ENCODE measurements around the gene OR2T11. TPM values are rescaled to one million over a fixed set of nuclear protein-coding genes. Genes with fewer than 3 reads are reported as not detected.
A peak's percentile ranks its signal among the peaks of the same experiment; 100 is the strongest.
"Not testable (repeated sequence)": the region's sequence is repeated elsewhere in the genome, so short reads cannot be mapped to it uniquely, and the experiment has no call there.

Gene OR2T11
- total RNA-seq, 1 donor from 2014 or later, result not detected

GRCh38 chr1:248618878-248619277 lies 16.0 kb downstream of the OR2T11 start:
- peak; percentile 52 for DNase-seq (ENCODE audit: low spot score)

- no peak for DNase-seq (ENCODE audit: low spot score)
Observed at GRCh38 chr1:248618119-248618518, 16.8 kb downstream of the OR2T11 start.

- DNase-seq (ENCODE audit: low spot score), result no peak
Observed at GRCh38 chr1:248613742-248614141, 21.1 kb downstream of the OR2T11 start.

- DNase-seq (ENCODE audit: low spot score), result no peak
Observed at GRCh38 chr1:248611883-248612414, 22.9 kb downstream of the OR2T11 start.

- no peak for DNase-seq (ENCODE audit: low spot score)
Observed at GRCh38 chr1:248610301-248610700, 24.6 kb downstream of the OR2T11 start.

GRCh38 chr1:248599396-248599795 lies 35.5 kb downstream of the OR2T11 start:
- DNase-seq (ENCODE audit: low spot score), result no peak

GRCh38 chr1:248597589-248597988 lies 37.3 kb downstream of the OR2T11 start, which contains the start of gene OR2T10:
Gene OR2T10 (minus strand): TSS chr1:248597700. CDS start chr1:248593768, 3,932 bp downstream.
- DNase-seq (ENCODE audit: low spot score), result no peak

- DNase-seq (ENCODE audit: low spot score), result no peak
Observed at GRCh38 chr1:248596615-248597014, 38.3 kb downstream of the OR2T11 start.

GRCh38 chr1:248593226-248593625 lies 41.7 kb downstream of the OR2T11 start:
- DNase-seq (ENCODE audit: low spot score), result no peak

GRCh38 chr1:248592655-248593054 lies 42.2 kb downstream of the OR2T11 start:
- DNase-seq (ENCODE audit: low spot score), result no peak

GRCh38 chr1:248590055-248590454 lies 44.8 kb downstream of the OR2T11 start:
- no peak for DNase-seq (ENCODE audit: low spot score)

GRCh38 chr1:248589334-248589733 lies 45.6 kb downstream of the OR2T11 start:
- DNase-seq (ENCODE audit: low spot score), result no peak

- DNase-seq (ENCODE audit: low spot score), result no peak
Observed at GRCh38 chr1:248585266-248585665, 49.6 kb downstream of the OR2T11 start.

GRCh38 chr1:248576260-248576980 lies 58.5 kb downstream of the OR2T11 start:
- DNase-seq (ENCODE audit: low spot score), result no peak

GRCh38 chr1:248574657-248575056 lies 60.2 kb downstream of the OR2T11 start, which contains the start of gene OR2T34:
Gene OR2T34 (minus strand): TSS chr1:248574757. CDS start chr1:248574757, 0 bp downstream.
- not testable (repeated sequence) for DNase-seq (ENCODE audit: low spot score)

- DNase-seq (ENCODE audit: low spot score), result not testable (repeated sequence)
Observed at GRCh38 chr1:248573856-248574255, 61.0 kb downstream of the OR2T11 start.

Other genes with a start within 250 kb of the OR2T11 start
- not detected for gene OR2T1, start 232.0 kb downstream of the OR2T11 start, total RNA-seq
- not detected for gene OR2T2, start 189.5 kb downstream of the OR2T11 start, total RNA-seq
- gene OR2T3, start 161.7 kb downstream of the OR2T11 start, total RNA-seq, result not detected
- not detected for gene OR2T5, start 146.5 kb downstream of the OR2T11 start, total RNA-seq
- gene OR2G6, start 127.0 kb downstream of the OR2T11 start, total RNA-seq, result not detected
- gene OR2T29, start 72.3 kb downstream of the OR2T11 start, total RNA-seq, result not detected
- not detected for gene OR2T34, start 60.3 kb downstream of the OR2T11 start, total RNA-seq
- not detected for gene OR2T10, start 37.4 kb downstream of the OR2T11 start, total RNA-seq
- not detected for gene OR2T35, start 10.2 kb upstream of the OR2T11 start, total RNA-seq
- gene OR2T27, start 20.4 kb upstream of the OR2T11 start, total RNA-seq, result not detected
- not detected for gene OR14I1, start 67.7 kb upstream of the OR2T11 start, total RNA-seq
- gene LYPD8, start 120.7 kb upstream of the OR2T11 start, total RNA-seq, result not detected
- 21.7 TPM for gene SH3BP5L, start 190.8 kb upstream of the OR2T11 start, total RNA-seq
- 30.1 TPM for gene ZNF672, start 203.1 kb upstream of the OR2T11 start, total RNA-seq
- gene ZNF692, start 224.0 kb upstream of the OR2T11 start, total RNA-seq, result 71.0 TPM

Data from ureter (tissue), 1 donor.